Measurements from ENCODE around the gene GTSF1L. TPM values are rescaled to one million over a fixed set of nuclear protein-coding genes. Genes with fewer than 3 reads are reported as not detected.

GTSF1L gene
- total RNA-seq, 1 experiment from 2014 or later, result not detected

DNA sequence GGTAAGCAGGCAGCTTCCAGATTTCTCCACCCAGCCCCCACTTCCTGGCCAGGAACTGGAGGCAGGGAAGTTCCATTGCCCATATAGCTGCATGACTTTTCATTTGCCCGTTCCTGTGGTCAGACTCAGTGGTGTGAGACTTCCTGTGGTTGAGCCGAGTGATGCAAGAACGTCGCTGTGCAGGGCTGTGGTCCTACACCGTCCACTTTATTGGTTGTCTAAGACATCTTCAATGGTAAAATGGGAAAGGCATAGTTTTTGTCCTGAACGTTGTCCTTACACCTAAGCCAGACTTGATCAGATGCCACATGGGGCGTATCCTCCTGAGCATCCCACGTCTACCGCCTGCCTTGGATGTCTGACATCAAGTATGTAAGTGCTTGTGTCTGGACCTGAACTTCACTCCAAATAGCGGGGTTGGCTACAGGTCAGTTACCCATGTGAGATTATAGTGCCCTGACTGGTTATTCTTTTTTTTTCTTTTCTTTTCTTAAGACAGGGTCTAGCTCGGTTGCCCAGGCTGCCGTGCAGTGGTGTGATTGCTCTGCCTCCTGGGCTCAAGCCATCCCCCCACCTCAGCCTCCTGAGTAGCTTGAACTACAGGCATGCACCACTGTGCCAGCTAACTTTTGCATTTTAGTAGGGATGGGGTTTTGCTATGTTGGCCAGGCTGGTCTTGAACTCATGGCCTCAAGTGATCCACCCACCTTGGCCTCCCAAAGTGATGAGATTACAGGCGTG lies 25.9 kb upstream of the GTSF1L start:
- Histone ChIP-seq H3K36me3 (no peaks in the 10 kb centered on the region), H3K9me3 (replicated peaks) (no peaks in the 10 kb centered on the region), H3K4me3 (no peak overlapping the region), H3K27me3 (replicated peaks) (no peaks in the 10 kb centered on the region), H3K4me1 (replicated peaks) (peaks cover 48% of the 10 kb centered on the region), H3K27ac (peak overlapping the region; percentile 29)
- peak; percentile 53 to 73 for DNase-seq (ENCODE audit: low read depth in 1 of 2, low spot score in 2 of 2)

DNA sequence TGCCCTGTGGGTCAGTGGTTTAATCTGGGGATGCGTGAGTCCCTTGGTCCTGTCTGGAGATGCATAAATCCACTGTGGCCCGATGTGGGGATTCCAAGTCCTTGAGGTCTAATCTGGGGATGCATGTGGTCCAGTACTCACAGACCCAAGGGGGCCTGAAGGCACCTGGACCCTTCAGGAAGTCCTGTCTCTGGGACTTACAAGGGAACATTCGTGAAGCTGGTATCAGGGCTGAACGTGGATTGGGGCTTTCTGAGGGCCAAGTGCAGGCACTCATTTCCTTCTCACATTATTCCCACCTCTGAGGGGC lies 25.2 kb upstream of the GTSF1L start:
- no peak for DNase-seq (ENCODE audit: low read depth in 1 of 2, low spot score in 2 of 2)
- H3K9me3 ChIP-seq (replicated peaks), result no peaks in the 10 kb centered on the region
- H3K27me3 ChIP-seq (replicated peaks), result no peaks in the 10 kb centered on the region
- no peak overlapping the region for H3K4me3 ChIP-seq
- H3K4me1 ChIP-seq (replicated peaks), result peaks cover 48% of the 10 kb centered on the region
- H3K36me3 ChIP-seq, result no peaks in the 10 kb centered on the region
- H3K27ac ChIP-seq, result peak overlapping the region; percentile 29

DNA sequence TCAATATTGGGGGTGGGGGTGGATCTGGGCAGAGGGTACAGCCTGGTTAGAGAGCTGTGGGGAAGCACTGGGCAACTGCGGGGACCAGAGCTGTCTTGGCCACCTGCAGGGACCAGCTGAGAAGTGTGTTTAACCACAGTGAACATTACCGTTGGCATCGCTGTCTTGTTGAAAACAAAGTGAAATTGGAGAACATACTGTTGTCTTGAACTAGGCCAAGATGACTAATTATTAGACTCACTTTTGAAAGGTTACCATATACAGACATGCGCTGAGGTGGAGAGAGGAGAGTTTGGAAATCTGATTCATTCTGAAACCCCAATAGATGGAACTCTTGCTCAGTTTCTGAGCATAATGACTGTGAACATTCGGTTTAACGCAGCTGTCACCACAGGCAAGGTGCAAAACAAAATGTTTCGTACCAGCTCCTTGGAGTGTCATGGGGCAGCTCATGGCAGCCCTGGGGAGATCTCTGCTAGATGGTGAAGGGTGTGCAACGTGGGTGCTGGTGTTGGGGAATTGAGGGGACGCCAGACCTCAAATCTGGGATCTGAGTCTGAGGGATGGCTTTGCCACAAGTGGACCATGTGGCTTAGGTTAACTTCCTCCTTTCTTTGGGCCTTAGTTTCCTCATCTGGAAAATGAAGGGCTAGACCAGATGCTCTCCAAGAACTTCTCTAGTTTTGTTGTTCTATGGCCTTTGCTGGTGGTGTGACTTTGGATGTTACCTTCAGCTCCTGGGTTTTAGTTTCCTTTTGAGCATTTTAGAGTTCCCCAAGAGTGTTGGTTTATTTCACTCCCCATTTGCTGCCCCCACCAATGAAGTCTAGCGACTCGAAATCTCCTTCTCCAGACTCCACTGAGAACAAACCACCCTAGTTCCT lies 24.6 kb upstream of the GTSF1L start:
- Histone ChIP-seq H3K9me3 (replicated peaks) (no peaks in the 10 kb centered on the region), H3K4me3 (no peak overlapping the region), H3K27ac (peak overlapping the region; percentile 29), H3K4me1 (replicated peaks) (peaks cover 48% of the 10 kb centered on the region), H3K27me3 (replicated peaks) (no peaks in the 10 kb centered on the region), H3K36me3 (no peaks in the 10 kb centered on the region)
- DNase-seq (ENCODE audit: low read depth in 1 of 2, low spot score in 2 of 2), result peak in 1 of 2 experiments; percentile 35

DNA sequence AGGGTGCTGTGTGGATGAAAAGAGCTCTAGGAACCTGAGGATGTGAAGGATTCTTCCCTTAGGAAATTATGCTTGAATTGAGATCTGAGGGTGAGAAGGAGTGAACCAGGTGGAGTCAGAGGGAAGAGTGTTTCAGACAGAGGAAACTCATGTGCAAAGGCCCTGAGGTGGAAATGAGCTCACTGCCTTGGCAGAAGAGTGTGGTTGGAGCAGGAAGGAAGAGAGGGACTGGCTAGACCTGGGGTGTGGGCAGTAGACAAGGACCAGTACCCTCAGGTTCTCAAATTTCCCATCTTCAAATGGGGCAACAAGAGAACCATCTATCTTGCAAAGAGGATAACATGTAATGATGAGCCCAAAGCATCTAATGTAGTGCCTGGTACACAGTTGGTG lies 24.0 kb upstream of the GTSF1L start:
- Histone ChIP-seq H3K27me3 (replicated peaks) (no peaks in the 10 kb centered on the region), H3K4me1 (replicated peaks) (peaks cover 42% of the 10 kb centered on the region), H3K27ac (no peak overlapping the region), H3K36me3 (no peaks in the 10 kb centered on the region), H3K4me3 (no peak overlapping the region), H3K9me3 (replicated peaks) (no peaks in the 10 kb centered on the region)
- no peak for DNase-seq (ENCODE audit: low read depth in 1 of 2, low spot score in 2 of 2)

DNA sequence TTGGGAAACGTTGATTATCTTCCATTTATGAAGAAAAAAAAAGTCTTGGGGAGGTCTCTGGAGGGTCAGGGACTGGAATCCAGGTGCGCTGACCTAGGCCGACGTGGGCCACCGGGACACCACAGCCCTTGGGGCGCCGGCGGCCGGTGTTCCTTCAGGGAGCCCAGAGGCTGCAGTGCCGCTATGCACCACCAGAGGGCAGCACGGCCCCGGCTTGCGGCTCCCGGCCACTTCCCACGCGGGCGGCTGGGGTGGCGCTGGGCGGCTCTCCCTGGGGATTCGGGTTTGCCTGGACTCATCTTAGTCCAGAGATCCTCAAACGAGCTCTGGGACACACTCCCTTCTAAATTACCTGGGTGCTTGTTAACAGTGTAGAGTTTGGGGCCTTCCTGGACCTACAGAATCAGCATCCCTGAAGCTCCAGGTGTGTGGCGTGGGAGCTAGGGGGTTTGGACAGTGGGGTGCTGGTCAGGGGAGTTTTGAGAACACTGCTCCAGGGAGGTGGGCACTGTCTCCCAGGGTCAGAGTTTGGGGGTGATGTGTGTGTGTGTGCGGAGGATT lies 23.0 kb upstream of the GTSF1L start:
- H3K27ac ChIP-seq, result no peak overlapping the region
- DNase-seq (ENCODE audit: low read depth in 1 of 2, low spot score in 2 of 2), result peak; percentile 68 to 85
- no peaks in the 10 kb centered on the region for H3K27me3 ChIP-seq (replicated peaks)
- H3K4me1 ChIP-seq (replicated peaks), result peaks cover 32% of the 10 kb centered on the region
- H3K9me3 ChIP-seq (replicated peaks), result no peaks in the 10 kb centered on the region
- H3K36me3 ChIP-seq, result no peaks in the 10 kb centered on the region
- H3K4me3 ChIP-seq, result no peak overlapping the region

DNA sequence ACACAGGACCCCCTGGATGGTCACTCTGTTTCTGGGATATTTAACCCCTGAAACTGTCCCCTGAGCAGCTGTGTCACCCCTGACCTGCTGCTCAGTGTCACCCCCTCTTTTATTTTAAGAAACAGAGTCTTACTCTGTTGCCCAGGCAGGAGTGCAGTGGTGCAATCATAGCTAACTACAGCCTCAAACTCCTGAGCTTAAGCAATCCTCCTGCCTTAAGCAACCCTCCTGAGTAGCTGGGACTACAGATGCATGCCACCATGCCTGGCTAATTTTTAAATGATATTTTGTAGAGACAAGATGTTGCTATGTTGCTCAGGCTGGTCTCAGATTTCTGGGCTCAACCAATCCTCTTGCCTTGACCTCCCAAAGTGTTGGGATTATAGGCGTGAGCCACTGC lies 21.5 kb upstream of the GTSF1L start:
- Histone ChIP-seq H3K36me3 (no peaks in the 10 kb centered on the region), H3K4me1 (replicated peaks) (peaks cover 36% of the 10 kb centered on the region), H3K27me3 (replicated peaks) (no peaks in the 10 kb centered on the region), H3K4me3 (no peak overlapping the region), H3K9me3 (replicated peaks) (no peaks in the 10 kb centered on the region), H3K27ac (no peak overlapping the region)
- no peak for DNase-seq (ENCODE audit: low read depth in 1 of 2, low spot score in 2 of 2)

DNA sequence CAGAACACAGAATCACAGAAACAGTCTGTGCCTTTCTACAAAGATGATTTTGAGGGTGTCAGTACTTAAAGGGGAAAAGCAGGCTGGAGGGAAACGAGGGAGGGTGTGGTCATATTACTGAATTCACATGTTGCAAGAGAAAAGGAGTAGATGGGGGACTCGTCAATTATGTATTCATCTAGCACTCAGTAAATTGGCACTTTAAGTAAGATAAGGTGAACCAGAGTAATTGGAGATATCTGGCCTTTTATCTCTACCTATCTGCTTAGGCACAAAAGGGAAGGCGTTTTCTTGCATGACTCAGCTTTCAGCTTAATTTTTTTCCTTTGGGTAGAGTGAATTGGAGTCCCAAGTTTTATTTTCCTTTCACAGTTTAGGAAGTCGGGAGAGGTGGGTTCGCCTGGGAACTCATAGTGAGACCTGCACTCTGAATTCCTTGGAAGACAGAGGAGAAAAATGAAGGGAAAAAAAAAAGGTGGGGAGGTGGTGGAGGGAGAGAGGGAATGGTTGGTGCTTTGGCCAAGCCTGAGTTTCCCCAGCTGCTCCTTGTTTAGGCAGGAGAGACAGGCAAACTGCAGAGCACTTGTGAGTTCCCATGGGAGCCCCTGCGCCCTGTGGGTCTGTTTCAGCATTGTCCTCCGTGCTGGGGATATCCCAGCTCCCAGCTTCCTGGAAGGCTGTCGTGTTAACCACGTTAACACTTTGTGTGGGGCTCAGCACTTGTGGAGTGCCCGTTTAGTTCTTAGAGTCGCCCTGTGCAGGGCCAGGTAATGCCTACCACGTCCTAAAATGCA lies 19.7 kb upstream of the GTSF1L start:
- H3K27ac ChIP-seq, result no peak overlapping the region
- DNase-seq (ENCODE audit: low read depth in 1 of 2, low spot score in 2 of 2), result no peak
- H3K27me3 ChIP-seq (replicated peaks), result no peaks in the 10 kb centered on the region
- no peak overlapping the region for H3K4me3 ChIP-seq
- no peaks in the 10 kb centered on the region for H3K36me3 ChIP-seq
- peaks cover 20% of the 10 kb centered on the region for H3K4me1 ChIP-seq (replicated peaks)
- no peaks in the 10 kb centered on the region for H3K9me3 ChIP-seq (replicated peaks)

DNA sequence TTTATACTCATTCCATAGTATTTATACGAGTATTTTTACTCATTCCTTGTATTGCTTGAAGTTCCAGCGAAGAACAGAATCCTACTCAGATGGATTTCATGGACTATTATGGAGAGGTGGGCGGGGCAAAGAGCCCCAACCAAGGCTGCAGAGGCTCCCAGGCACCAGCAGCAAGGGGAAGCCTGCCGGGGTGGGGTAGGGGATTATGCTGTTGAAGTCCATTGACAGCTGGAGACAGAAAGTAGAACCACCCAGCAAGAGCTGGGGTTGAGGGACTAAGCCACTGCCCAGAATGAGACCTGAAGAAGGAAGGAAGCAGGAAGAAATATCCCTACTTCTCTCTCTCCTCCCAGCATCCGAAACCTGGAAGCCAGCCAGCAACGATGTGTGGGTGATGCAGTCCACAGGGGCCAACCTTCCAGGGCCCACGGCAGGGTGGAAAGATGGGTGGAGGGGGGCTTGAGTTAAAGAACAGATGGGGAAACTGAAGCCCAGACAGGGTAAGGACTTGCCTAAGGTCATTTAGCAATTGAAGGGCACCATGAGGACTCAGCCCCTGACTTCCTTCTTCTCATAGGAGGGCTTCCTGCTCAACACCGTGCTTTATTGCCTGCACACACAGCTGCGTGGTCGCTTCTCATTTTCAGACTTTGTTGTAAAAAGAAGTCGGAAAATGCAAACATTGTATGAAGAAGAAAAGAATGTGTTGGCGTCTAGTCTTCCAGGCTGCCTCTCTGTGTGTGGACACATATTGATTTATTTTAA lies 18.3 kb upstream of the GTSF1L start:
- DNase-seq (ENCODE audit: low read depth in 1 of 2, low spot score in 2 of 2), result no peak
- Histone ChIP-seq H3K4me3 (no peak overlapping the region), H3K27me3 (replicated peaks) (no peaks in the 10 kb centered on the region), H3K9me3 (replicated peaks) (no peaks in the 10 kb centered on the region), H3K27ac (no peak overlapping the region), H3K4me1 (replicated peaks) (peaks cover 10% of the 10 kb centered on the region), H3K36me3 (no peaks in the 10 kb centered on the region)

DNA sequence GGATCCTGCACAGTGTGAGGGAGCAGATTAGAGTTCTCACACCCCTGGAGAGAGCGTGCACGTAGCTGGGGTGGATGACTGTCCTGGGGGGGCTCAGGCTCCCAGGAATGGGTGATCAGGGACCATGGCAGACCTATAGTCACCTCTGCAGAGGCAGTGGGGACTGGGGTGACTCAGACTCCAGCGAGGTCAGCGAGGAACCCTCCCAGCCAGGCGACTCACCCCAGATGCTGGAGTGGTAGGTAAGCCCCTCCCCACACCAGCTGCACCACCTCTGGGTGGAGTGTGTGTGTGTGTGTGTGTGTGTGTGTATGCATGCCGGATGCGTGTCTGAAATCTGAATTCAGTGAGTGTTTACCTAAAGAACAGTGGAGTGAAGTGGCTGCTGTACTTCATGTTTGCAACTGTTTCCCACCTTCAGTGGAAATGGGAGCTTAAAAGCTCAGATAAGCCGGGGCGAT lies 17.4 kb upstream of the GTSF1L start:
- Histone ChIP-seq H3K9me3 (replicated peaks) (no peaks in the 10 kb centered on the region), H3K4me3 (no peak overlapping the region), H3K27me3 (replicated peaks) (no peaks in the 10 kb centered on the region), H3K27ac (no peak overlapping the region), H3K36me3 (no peaks in the 10 kb centered on the region), H3K4me1 (replicated peaks) (peaks cover 3% of the 10 kb centered on the region; the same call in 1 of the 2 replicates)
- no peak for DNase-seq (ENCODE audit: low read depth in 1 of 2, low spot score in 2 of 2)

DNA sequence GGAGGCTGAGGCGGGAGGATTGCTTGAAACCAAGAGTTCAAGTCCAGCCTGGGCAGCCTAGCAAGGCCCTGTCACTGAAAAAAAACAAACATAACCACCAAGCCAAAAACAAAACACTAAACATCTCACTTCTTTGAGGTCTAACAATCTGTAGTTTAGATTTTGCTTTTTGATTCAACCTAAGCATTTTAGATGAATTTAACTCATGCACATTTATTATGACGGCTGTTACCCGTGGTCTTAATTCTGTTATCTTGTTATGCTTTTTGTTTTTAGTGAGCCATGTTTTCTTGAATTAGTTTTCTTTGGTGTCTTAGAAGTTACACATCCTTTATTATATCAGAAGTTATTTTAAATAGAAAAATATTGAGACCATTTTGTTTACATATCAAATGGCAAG lies 13.8 kb upstream of the GTSF1L start:
- H3K27ac ChIP-seq, result no peak overlapping the region

DNA sequence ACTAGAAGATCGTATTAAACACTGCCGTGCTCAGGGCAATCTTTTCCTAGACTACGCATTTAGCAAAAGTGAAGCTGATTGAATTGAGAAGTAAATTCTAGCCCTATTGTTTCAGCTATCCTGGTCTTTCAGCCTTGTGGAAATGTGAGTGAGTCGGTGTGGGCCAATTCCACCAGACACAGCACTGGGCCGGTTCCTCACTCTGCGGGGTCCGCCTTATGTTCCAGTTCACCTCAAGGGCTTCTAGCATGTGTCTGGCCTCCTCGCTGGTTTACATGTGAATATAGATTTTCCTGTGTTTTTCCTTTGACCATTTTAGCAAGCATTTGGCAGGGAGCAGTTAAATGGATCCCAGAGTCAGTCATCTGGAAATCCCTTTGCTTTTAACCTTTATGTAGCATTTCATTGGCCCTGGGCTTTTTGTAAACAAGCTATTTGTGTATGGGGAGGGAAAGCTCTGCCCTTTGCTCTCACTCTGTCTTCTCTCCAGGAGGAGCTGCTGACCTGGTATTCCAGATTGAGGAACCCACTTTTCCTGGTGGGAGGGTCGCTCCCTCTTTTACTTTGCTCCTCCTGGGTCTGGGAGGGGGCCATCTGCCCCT lies 12.4 kb upstream of the GTSF1L start:
- no peak overlapping the region for H3K27ac ChIP-seq
- H3K36me3 ChIP-seq, result no peaks in the 10 kb centered on the region
- H3K27me3 ChIP-seq (replicated peaks), result no peaks in the 10 kb centered on the region
- no peak for DNase-seq (ENCODE audit: low read depth in 1 of 2, low spot score in 2 of 2)
- H3K4me1 ChIP-seq (replicated peaks), result 0 out of 2 replicates have a peak, but pooled peaks cover under 1% of the 10 kb centered on the region
- no peak overlapping the region for H3K4me3 ChIP-seq
- H3K9me3 ChIP-seq (replicated peaks), result no peaks in the 10 kb centered on the region

More for the DNA sequence above, 13.8 kb upstream of the GTSF1L start:
- Histone ChIP-seq H3K9me3 (replicated peaks) (no peaks in the 10 kb centered on the region), H3K4me1 (replicated peaks) (0 out of 2 replicates have a peak, but pooled peaks cover 3% of the 10 kb centered on the region), H3K27me3 (replicated peaks) (no peaks in the 10 kb centered on the region), H3K36me3 (no peaks in the 10 kb centered on the region), H3K4me3 (no peak overlapping the region)
- no peak for DNase-seq (ENCODE audit: low read depth in 1 of 2, low spot score in 2 of 2)

DNA sequence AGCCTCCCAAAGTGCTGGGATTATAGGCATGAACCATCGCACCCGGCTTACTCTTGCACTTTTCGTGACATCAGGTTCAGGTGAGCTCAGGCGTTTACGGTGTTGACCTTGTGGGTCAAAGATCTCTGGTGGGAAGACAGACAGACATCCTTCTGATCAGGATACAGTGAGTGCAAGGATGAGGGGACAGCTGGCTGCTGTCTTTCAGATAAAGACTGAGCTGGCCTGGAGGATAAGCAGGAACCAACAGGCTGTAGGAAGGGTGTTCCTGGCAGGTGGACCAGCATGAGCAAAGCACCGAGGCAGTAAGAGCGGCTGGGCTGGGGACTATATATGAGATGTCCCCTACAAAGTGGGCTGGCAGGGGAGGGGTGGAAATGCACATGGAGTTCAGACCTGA lies 11.1 kb upstream of the GTSF1L start:
- Histone ChIP-seq H3K4me1 (replicated peaks) (no peaks in the 10 kb centered on the region), H3K36me3 (no peaks in the 10 kb centered on the region), H3K4me3 (no peak overlapping the region), H3K27ac (no peak overlapping the region), H3K27me3 (replicated peaks) (no peaks in the 10 kb centered on the region), H3K9me3 (replicated peaks) (no peaks in the 10 kb centered on the region)
- no peak for DNase-seq (ENCODE audit: low read depth in 1 of 2, low spot score in 2 of 2)

Measured in SJSA1 (cell line).